CD4-positive, alpha-beta T cell treated with Interleukin-15 for 4 hours (primary cell): ENCODE measurements around the gene GOT1.

Experiments
- DNase-seq: peaks from one replicate; pipeline ENCODE4 v3.0.0-alpha.2; 2020; ENCODE audit warnings: low spot score

GOT1 gene

GRCh38 chr10:99433378-99434020 lies 3.1 kb upstream of the GOT1 start:
- no peak for DNase-seq

DNA sequence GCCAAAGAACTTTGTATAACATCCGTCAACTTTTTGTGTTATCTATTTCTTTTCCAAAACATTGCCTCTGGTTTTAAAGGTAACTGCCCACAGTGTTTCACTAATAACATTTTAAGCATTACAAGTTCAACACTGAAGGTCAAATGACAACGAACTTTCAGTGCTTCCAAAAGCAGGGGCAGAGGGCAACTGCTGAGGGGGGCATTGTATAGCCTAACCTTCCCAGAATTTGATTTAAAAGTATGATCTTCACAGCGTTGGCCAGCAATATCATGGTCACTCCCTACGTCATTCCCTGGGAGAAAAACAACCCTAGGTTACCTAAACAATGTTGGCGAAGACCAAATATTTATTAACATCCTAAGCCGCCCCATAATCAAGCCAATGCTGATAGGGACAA lies 2.5 kb upstream of the GOT1 start:
- no peak for DNase-seq

DNA sequence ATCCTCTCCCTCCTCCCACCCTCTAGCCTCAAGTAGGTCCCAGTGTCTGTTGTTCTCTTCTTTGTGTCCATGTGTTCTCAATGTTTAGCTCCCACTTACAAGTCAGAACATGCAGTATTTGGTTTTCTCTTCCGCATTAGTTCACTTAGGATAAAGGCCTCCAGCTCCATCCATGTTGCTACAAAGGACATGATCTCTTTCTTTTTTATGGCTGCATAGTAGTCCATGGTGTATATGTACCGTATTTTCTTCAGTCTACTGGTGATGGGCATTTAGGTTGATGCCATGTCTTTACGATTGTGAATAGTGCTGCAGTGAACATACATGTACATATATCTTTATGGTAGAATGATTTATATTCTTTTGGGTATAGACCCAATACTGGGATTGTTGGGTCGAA lies 1.6 kb upstream of the GOT1 start:
- DNase-seq = no peak

- DNase-seq = no peak
These were observed 851 bp upstream of the GOT1 start for GRCh38 chr10:99431190-99431760.

GRCh38 chr10:99430116-99430450 lies 341 bp downstream of the GOT1 start:
- no peak for DNase-seq

DNA sequence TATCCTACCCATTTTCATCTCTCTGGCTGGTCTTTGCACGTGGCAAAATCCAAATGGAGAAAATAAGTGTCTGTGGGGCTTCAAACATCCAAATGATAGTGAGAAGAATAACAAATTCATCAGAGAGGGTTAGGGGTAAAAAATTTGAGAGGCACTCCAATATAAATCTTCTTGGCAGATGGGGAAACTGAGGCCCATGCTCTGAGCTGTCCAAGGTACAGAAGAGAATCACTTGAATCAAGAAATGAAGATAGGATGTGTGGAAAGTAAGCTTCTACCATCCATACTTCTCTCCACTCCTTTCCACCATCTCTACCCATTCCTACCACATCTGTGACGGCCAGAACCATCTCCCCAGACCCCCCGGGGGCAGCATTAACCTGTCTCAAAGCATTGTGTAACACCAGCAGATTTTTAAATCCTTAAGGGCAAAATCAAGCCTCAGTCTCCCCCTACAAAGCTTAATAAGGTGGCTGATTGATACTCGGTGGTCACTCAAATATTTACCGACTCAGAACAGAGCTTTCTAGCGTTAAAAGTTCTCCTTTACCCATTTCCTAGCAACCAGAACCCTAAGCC lies 818 bp downstream of the GOT1 start:
- no peak for DNase-seq

- DNase-seq = no peak
These were observed 2.7 kb downstream of the GOT1 start for GRCh38 chr10:99427566-99428190.

DNA sequence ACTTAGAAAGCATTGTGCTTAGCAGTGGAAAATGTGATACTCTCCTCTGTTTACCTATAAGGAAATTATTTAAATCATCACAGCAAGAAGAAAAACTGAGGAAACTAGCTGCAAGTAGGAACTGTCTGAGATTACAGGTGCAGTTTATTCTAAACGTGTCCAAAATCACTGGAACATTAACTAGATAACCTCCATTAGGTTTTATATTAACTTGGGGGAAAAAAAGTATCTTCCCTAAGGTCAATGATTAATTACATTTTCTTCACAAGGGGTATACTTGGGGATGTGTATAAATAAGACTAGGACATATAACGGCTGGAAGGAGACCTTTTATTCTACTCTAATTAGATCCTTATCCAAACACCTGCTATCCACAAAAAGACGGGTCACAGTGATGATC lies 3.7 kb downstream of the GOT1 start:
- DNase-seq = no peak

DNA sequence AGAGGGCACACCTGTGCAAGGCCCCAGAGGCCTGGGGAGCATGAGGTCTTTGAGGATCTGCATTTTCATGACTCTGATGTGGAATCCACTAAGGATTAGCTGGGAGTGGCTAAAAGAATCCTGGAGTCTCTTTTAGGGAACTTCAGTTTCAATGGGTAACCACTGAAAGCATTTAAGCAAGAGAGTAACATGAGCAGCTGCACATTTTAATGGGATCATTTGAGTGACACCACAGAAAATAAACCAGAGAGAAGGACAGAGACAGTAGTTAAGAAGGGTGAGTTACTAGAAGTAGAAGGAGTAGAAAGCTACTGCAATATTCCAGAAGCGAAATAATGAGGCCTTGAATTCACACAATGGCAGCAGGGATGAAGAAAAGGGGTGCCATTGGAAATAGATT lies 5.2 kb downstream of the GOT1 start:
- DNase-seq = no peak

- no peak for DNase-seq
These were observed 5.8 kb downstream of the GOT1 start for GRCh38 chr10:99424656-99425055.

DNA sequence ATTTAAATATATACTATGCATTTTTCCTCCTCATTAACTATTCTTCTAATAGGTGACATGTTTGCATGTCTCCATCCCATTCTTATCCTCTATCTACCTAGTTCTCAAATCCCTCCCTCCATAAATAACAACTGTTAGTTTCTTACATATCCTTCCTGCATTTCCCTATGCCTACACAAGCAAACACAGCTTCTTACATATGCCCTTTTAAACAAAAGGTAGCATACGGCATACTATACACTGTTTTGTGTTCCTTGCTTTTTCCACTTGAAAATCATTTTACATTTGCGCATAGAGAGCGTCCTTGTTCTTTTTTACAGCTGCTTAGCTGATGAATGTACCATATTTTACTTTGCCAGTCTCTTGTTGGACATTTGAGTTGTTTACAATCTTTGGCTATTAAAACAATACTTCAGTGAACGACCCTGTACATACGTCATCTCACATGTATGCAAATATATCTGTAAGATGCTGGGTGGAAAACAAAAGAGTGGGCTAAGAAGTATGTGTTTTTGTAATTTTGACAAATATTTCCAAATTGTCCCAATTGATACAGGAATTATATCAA lies 7.8 kb downstream of the GOT1 start:
- no peak for DNase-seq

DNA sequence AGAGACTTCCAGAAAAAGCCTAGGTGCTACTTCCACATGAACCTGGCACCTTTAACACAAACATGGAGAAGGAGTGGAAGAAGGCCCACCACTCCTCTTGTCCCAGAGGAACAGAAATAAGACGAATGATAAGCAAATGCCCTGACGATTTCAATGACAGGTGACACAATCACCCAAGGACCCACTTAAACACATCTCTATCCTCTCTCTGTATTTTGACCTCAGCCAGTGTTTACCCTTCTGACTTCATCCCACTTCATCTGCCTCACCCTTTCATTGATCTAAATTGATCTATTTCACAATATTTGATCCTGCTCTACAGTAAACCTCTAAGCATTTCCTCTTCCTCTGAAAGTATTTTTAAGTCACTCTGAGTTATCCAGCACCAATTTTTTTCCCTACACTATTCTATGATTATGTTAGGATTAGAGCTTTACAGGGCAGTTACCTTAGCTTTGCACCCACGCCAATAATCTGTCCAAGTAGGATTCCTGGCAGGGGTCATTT lies 9.1 kb downstream of the GOT1 start:
- no peak for DNase-seq

DNA sequence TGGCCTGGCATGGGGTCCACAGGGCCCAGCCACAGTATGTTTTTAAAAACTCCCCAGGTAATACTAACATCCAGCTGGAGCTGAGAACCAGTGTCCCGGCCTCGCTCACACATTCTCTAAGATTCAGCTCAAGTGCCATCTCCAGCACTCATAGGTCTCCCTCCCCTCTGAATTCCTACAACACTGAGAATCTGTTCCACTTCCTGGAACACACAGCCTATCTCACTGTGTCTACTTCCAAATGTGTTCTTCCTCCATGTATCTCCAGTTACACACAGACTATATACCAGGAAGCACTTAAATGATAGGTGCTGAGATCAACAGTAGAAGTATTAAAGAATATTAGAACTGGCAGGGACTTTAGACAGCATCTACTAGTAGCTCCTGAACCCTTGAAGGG lies 10.7 kb downstream of the GOT1 start:
- DNase-seq = no peak

GRCh38 chr10:99418910-99419624 lies 11.4 kb downstream of the GOT1 start:
- no peak for DNase-seq

DNA sequence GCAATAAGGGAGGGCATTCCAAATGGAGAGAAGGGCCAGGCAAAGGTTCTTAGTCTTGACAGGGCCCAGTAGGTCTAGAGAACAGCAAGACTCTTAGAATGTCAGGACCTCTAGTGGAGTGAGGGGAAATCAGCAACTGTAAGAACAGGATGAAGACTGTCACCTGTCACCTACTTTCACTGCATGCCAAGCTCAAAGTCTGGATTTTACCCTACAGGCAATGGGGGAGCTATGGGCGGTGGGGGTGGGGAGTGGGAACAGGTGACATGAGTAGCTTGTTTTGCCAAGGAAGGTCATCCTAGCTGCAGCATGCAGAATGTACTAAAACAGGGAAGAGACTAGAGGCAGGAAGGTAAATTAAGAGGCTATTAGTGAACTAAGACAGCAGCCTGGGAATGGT lies 18.3 kb downstream of the GOT1 start:
- no peak for DNase-seq

DNA sequence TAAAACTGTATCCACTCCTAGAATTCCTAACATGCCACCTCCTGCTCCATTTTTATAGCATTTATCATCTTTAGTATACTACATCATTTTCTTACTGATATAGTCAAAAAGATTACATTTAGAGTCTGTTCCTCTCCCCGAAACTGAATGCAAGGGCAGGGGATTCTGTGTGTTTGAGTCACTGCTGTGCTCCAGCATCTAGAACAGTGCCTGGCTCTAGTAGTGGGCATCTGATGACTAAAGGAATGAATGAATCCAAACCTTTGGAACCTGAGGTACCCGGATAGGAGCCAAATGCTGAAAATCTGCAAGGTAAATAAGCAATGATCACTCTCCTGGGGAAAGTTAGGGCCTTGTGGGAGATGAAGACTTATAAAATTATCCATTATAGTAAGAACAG lies 18.9 kb downstream of the GOT1 start:
- DNase-seq = no peak

GRCh38 chr10:99410876-99411275 lies 19.5 kb downstream of the GOT1 start:
- no peak for DNase-seq

- DNase-seq = no peak
These were observed 20.3 kb downstream of the GOT1 start for GRCh38 chr10:99410146-99410545.

DNA sequence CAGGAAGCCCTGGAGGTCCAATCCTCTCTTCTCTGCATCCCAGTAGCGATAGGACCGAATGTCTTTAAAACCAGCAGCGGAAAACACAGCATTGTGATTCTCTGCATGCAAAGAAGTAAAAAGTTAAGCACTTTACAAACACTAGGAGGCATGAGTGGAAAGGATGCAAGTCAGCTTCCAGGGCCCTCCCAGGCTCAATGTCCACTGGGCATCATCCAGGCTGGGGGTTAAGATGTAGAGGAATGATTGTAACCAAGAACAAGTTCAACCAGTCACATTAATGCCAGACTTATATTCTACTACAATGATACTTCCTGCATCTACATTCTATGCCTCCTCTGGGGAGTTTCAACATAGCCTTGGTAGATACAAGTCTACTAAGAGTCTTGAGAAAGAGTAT lies 24.3 kb downstream of the GOT1 start:
- DNase-seq = no peak

DNA sequence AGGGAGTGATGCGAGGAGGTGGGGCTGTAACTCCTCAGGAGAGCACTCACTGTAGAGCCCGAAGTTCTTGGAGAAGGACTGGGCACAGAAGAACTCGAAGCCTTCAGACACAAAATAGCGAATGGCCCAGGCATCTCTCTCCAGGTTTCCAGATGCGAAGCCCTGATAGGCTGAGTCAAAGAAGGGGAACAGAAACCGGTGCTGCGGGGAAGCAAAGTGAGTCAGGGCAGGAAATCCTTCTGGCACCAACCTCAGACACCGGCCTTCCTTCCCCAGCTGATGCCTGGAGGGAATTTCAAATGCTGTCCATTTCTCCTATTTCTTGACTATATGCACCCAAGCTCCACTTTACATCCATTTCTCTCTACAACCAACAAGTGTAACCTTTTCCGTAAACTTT lies 26.8 kb downstream of the GOT1 start:
- no peak for DNase-seq

DNA sequence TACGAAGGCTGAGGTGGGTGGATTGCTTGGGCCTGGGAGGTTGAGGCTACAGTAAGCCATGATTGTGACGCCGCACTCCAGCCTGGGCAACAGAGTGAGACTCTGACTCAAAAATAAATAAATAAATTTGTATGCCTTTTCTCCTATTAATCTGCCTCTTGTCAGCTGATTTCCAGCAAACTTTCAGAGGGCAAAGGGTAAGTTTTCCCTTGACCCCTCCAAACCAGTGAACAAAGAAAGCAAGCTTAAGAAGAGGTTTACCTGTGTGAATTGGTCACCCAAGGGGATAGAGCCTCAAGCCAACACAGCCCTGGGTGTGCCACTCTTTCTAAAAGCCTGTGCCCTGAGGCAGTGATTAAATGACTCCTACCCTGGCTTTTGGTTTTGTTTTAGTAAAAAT lies 30.8 kb downstream of the GOT1 start:
- DNase-seq = no peak

GRCh38 chr10:99396471-99396870 lies 34.0 kb downstream of the GOT1 start:
- no peak for DNase-seq
